Keratinocyte (primary cell): ENCODE measurements around the gene CCDC172.

Experiments used
- CTCF ChIP-seq, 3 experiments: IDR thresholded peaks in 1 of 3; conservative IDR thresholded peaks in 1 of 3; optimal IDR thresholded peaks in 1 of 3; 2 replicates in 2 of 3; 3 replicates in 1 of 3; pipeline versions ENCODE3 to v1.5.1; 2011; ENCODE audit warnings: low read length in 3 of 3, mild to moderate bottlenecking in 3 of 3, moderate library complexity in 2 of 3, control low read depth in 1 of 3, inconsistent platforms in 1 of 3; ENCODE audit not compliant: insufficient read depth in 2 of 3; ENCODE audit errors: extremely low read depth in 1 of 3
- EZH2 ChIP-seq: IDR thresholded peaks from one replicate; pipeline ENCODE4 v1.6.1; 2012; ENCODE audit warnings: inconsistent platforms, mild to moderate bottlenecking, low read length, moderate library complexity

DNA sequence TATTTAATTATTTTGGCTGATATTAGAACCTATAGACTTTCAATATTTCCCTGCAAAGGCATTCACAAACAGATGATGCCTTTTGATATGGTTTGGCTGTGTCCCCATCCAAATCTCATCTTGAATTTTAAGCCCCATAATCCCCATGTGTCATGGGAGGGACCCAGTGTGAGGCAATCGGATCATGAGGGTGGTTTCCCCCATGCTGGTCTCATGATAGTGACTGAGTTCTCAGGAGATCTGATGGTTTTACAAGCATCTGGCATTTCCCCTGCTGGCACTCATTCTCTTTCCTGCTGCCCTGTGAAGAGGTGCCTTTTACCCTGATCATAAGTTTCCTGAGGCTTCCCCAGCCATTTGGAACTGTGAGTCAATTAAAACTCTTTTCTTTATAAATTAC lies 94.1 kb downstream of the CCDC172 start:
- TF ChIP-seq CTCF (optimal IDR thresholded peaks at IDR 0.05 in 1 of 3, IDR thresholded peaks at IDR 0.05 in 1 of 3, conservative IDR thresholded peaks at IDR 0.05 in 1 of 3; ENCODE audit: extremely low read depth in 1 of 3, insufficient read depth in 2 of 3, low read length in 3 of 3): no peak
- TF ChIP-seq EZH2: no peak
